OCI-LY3 (cell line): ENCODE data around the gene REG1A.

Source experiments
- EZH2phosphoT487 ChIP-seq: fragments of 200-600 bp; shearing (Covaris generic); IDR thresholded peaks from 2 replicates; pipeline ENCODE4 v1.6.1; 2018; ENCODE audit warnings: antibody characterized with exemption, mixed run types, low read depth
- TF ChIP-seq, protein P1 (sequence below): fragments of 200-600, 300-600 bp; sonication (generic); IDR thresholded peaks from 2 replicates; pipeline ENCODE4 v1.5.1; 2014; ENCODE audit warnings: antibody characterized with exemption, low read length, low read depth

DNA sequence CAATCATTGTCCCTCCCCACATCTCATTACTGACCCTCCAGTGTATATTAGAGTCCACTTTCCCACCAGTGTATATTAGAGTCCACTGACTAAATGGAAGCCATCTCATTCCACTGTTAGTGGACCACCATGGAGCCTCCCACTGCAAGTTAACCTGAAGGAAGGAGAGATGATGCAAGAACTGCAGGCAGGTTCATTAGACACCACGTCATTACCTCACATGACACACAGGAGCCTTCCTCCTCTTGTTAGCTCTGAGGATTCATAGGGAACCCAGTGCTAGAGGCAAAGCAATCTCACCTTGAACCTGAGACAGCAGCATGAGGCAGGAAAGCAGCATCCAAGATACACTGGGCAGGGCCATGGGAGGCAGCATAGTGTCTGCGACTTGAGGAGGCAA is 38.7 kb downstream of the REG1A start:
- TF ChIP-seq, protein P1, sequence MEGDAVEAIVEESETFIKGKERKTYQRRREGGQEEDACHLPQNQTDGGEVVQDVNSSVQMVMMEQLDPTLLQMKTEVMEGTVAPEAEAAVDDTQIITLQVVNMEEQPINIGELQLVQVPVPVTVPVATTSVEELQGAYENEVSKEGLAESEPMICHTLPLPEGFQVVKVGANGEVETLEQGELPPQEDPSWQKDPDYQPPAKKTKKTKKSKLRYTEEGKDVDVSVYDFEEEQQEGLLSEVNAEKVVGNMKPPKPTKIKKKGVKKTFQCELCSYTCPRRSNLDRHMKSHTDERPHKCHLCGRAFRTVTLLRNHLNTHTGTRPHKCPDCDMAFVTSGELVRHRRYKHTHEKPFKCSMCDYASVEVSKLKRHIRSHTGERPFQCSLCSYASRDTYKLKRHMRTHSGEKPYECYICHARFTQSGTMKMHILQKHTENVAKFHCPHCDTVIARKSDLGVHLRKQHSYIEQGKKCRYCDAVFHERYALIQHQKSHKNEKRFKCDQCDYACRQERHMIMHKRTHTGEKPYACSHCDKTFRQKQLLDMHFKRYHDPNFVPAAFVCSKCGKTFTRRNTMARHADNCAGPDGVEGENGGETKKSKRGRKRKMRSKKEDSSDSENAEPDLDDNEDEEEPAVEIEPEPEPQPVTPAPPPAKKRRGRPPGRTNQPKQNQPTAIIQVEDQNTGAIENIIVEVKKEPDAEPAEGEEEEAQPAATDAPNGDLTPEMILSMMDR, result no peak
- TF ChIP-seq EZH2phosphoT487, result no peak
